ENCODE results near the gene DRGX.

Gene DRGX

DNA sequence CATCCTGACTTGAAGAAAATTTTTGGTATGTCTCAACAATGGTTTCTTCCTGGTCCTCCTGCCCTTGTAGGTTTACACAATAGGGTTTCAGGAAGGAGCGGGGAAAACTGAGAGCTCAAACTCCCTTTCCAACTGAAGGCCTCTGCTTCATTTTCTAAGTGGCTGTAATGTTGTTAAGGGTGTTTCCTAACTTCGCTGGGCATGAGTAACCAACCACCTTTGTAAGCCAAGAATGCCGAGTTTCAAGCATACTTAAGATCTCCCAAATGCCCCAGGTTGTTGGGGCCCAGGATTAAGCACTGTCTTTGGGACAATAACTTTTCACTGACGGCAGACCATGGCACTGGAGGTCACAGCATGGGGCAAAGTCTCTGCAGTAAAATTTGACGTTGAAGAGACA, 33.6 kb upstream of the DRGX start:
- WGBS = 77% methylated on average over 5 of the region's 5 CpGs
- Histone ChIP-seq H3K14ac (ENCODE audit: low read length in 2 of 2) (no peak overlapping the region), H4K91ac (ENCODE audit: low read length) (no peak overlapping the region), H3K27ac (ENCODE audit: low read length, poor library complexity, severe bottlenecking) (no peak overlapping the region), H3K36me3 (ENCODE audit: control insufficient read depth in 1 of 2, insufficient read depth in 2 of 2, low read depth in 1 of 2, low read length in 2 of 2) (no peaks in the 10 kb centered on the region), H3K4me1 (ENCODE audit: control insufficient read depth, insufficient read depth, low read depth, low read length) (no peaks in the 10 kb centered on the region), H3K4me3 (ENCODE audit: insufficient read depth in 1 of 2, low read depth in 1 of 2, low read length in 2 of 2) (no peak overlapping the region), H2BK5ac (ENCODE audit: low read depth, low read length, poor library complexity, severe bottlenecking) (no peak overlapping the region), H3K9ac (ENCODE audit: low read length) (no peak overlapping the region), H3K23ac (ENCODE audit: low read length in 2 of 2) (no peak overlapping the region), H3K9me3 (ENCODE audit: control insufficient read depth, low read length) (peaks cover 8% of the 10 kb centered on the region), H4K8ac (ENCODE audit: low read length) (no peak overlapping the region), H3K4me2 (ENCODE audit: low read length, poor library complexity, severe bottlenecking) (no peak overlapping the region), H2BK12ac (ENCODE audit: low read length in 2 of 2) (no peak overlapping the region), H3K27me3 (ENCODE audit: control insufficient read depth in 1 of 2, insufficient read depth in 1 of 2, low read length in 2 of 2) (no peaks in the 10 kb centered on the region), H3K79me1 (replicated peaks; ENCODE audit: low read length, poor library complexity, severe bottlenecking) (no peaks in the 10 kb centered on the region), H2AFZ (ENCODE audit: low read depth, low read length) (no peak overlapping the region), H3K4ac (ENCODE audit: low read depth in 1 of 2, low read length in 2 of 2) (no peak overlapping the region), H2AK5ac (ENCODE audit: low read length, severe bottlenecking) (no peak overlapping the region), H3K18ac (ENCODE audit: low read depth in 1 of 2, low read length in 2 of 2) (no peak overlapping the region), H2BK15ac (ENCODE audit: low read depth, poor library complexity, severe bottlenecking) (no peak overlapping the region), H2BK120ac (ENCODE audit: low read depth, low read length) (no peak overlapping the region)
- DNase-seq = no peak

GRCh38 chr10:49426490-49427360, 30.8 kb upstream of the DRGX start:
- H2AFZ ChIP-seq (ENCODE audit: low read depth, low read length) = no peak overlapping the region
- H3K79me1 ChIP-seq (replicated peaks; ENCODE audit: low read length, poor library complexity, severe bottlenecking) = no peaks in the 10 kb centered on the region
- H3K14ac ChIP-seq (ENCODE audit: low read length in 2 of 2) = no peak overlapping the region
- DNase-seq = no peak
- H2BK15ac ChIP-seq (ENCODE audit: low read depth, poor library complexity, severe bottlenecking) = no peak overlapping the region
- H3K4ac ChIP-seq (ENCODE audit: low read depth in 1 of 2, low read length in 2 of 2) = no peak overlapping the region
- H4K91ac ChIP-seq (ENCODE audit: low read length) = no peak overlapping the region
- H2BK5ac ChIP-seq (ENCODE audit: low read depth, low read length, poor library complexity, severe bottlenecking) = no peak overlapping the region
- H3K36me3 ChIP-seq (ENCODE audit: control insufficient read depth in 1 of 2, insufficient read depth in 2 of 2, low read depth in 1 of 2, low read length in 2 of 2) = no peaks in the 10 kb centered on the region
- H4K8ac ChIP-seq (ENCODE audit: low read length) = no peak overlapping the region
- no peak overlapping the region for H3K4me3 ChIP-seq (ENCODE audit: insufficient read depth in 1 of 2, low read depth in 1 of 2, low read length in 2 of 2)
- H3K27ac ChIP-seq (ENCODE audit: low read length, poor library complexity, severe bottlenecking) = no peak overlapping the region
- no peak overlapping the region for H2BK12ac ChIP-seq (ENCODE audit: low read length in 2 of 2)
- 87% methylated on average over 8 of the region's 9 CpGs for WGBS
- no peak overlapping the region for H3K23ac ChIP-seq (ENCODE audit: low read length in 2 of 2)
- no peak overlapping the region for H2AK5ac ChIP-seq (ENCODE audit: low read length, severe bottlenecking)
- H3K18ac ChIP-seq (ENCODE audit: low read depth in 1 of 2, low read length in 2 of 2) = no peak overlapping the region
- no peaks in the 10 kb centered on the region for H3K4me1 ChIP-seq (ENCODE audit: control insufficient read depth, insufficient read depth, low read depth, low read length)
- H3K27me3 ChIP-seq (ENCODE audit: control insufficient read depth in 1 of 2, insufficient read depth in 1 of 2, low read length in 2 of 2) = no peaks in the 10 kb centered on the region
- H3K4me2 ChIP-seq (ENCODE audit: low read length, poor library complexity, severe bottlenecking) = no peak overlapping the region
- no peak overlapping the region for H2BK120ac ChIP-seq (ENCODE audit: low read depth, low read length)
- no peak overlapping the region for H3K9ac ChIP-seq (ENCODE audit: low read length)
- peaks cover 3% of the 10 kb centered on the region for H3K9me3 ChIP-seq (ENCODE audit: control insufficient read depth, low read length)

- H3K4me1 ChIP-seq (ENCODE audit: control insufficient read depth, insufficient read depth, low read depth, low read length) = no peaks in the 10 kb centered on the region
- DNase-seq = no peak
- H4K8ac ChIP-seq (ENCODE audit: low read length) = no peak overlapping the region
- H3K4me3 ChIP-seq (ENCODE audit: insufficient read depth in 1 of 2, low read depth in 1 of 2, low read length in 2 of 2) = no peak overlapping the region
- H3K9ac ChIP-seq (ENCODE audit: low read length) = no peak overlapping the region
- peaks cover 9 to 34% of the 10 kb centered on the region in 2 experiments for H3K27me3 ChIP-seq (ENCODE audit: control insufficient read depth in 1 of 2, insufficient read depth in 1 of 2, low read length in 2 of 2)
- no peak overlapping the region for H3K4me2 ChIP-seq (ENCODE audit: low read length, poor library complexity, severe bottlenecking)
- H3K9me3 ChIP-seq (ENCODE audit: control insufficient read depth, low read length) = no peaks in the 10 kb centered on the region
- H2BK15ac ChIP-seq (ENCODE audit: low read depth, poor library complexity, severe bottlenecking) = no peak overlapping the region
- no peak overlapping the region for H2AFZ ChIP-seq (ENCODE audit: low read depth, low read length)
- no peak overlapping the region for H2BK120ac ChIP-seq (ENCODE audit: low read depth, low read length)
- 77% methylated on average over 5 of the region's 7 CpGs for WGBS
- H3K23ac ChIP-seq (ENCODE audit: low read length in 2 of 2) = no peak overlapping the region
- no peak overlapping the region for H2BK12ac ChIP-seq (ENCODE audit: low read length in 2 of 2)
- no peak overlapping the region for H2BK5ac ChIP-seq (ENCODE audit: low read depth, low read length, poor library complexity, severe bottlenecking)
- no peaks in the 10 kb centered on the region for H3K36me3 ChIP-seq (ENCODE audit: control insufficient read depth in 1 of 2, insufficient read depth in 2 of 2, low read depth in 1 of 2, low read length in 2 of 2)
- no peak overlapping the region for H3K27ac ChIP-seq (ENCODE audit: low read length, poor library complexity, severe bottlenecking)
- no peak overlapping the region for H3K18ac ChIP-seq (ENCODE audit: low read depth in 1 of 2, low read length in 2 of 2)
- H4K91ac ChIP-seq (ENCODE audit: low read length) = no peak overlapping the region
- H3K79me1 ChIP-seq (replicated peaks; ENCODE audit: low read length, poor library complexity, severe bottlenecking) = no peaks in the 10 kb centered on the region
- H2AK5ac ChIP-seq (ENCODE audit: low read length, severe bottlenecking) = no peak overlapping the region
- no peak overlapping the region for H3K14ac ChIP-seq (ENCODE audit: low read length in 2 of 2)
- H3K4ac ChIP-seq (ENCODE audit: low read depth in 1 of 2, low read length in 2 of 2) = no peak overlapping the region
These were observed 23.1 kb upstream of the DRGX start for GRCh38 chr10:49419005-49419404.

DNA sequence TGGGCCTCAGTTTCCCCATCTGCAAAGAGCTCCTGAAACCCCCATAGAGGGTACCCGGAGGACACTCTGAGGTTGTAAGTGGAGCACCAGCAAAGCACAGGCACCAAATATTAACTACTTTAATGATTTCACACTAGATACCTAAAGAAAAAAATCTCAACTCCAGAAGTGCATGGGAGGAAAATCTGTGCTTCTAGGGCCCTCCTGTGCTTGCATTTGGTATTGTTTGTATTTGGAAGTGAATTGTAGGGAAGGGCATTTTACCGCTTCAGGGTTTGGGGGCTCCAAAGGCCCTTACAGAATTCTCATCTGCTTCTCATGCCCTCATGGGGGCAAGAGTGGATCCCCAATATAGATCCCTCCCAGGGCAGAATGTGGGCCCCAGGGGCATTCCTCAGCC, 22.4 kb upstream of the DRGX start:
- no peak overlapping the region for H3K4me2 ChIP-seq (ENCODE audit: low read length, poor library complexity, severe bottlenecking)
- no peak overlapping the region for H4K91ac ChIP-seq (ENCODE audit: low read length)
- H3K9me3 ChIP-seq (ENCODE audit: control insufficient read depth, low read length) = no peaks in the 10 kb centered on the region
- H3K18ac ChIP-seq (ENCODE audit: low read depth in 1 of 2, low read length in 2 of 2) = no peak overlapping the region
- H4K8ac ChIP-seq (ENCODE audit: low read length) = no peak overlapping the region
- H3K27me3 ChIP-seq (ENCODE audit: control insufficient read depth in 1 of 2, insufficient read depth in 1 of 2, low read length in 2 of 2) = peaks cover 9 to 40% of the 10 kb centered on the region in 2 experiments
- no peak overlapping the region for H3K9ac ChIP-seq (ENCODE audit: low read length)
- no peak overlapping the region for H2BK120ac ChIP-seq (ENCODE audit: low read depth, low read length)
- no peak overlapping the region for H2BK15ac ChIP-seq (ENCODE audit: low read depth, poor library complexity, severe bottlenecking)
- H3K23ac ChIP-seq (ENCODE audit: low read length in 2 of 2) = no peak overlapping the region
- H3K14ac ChIP-seq (ENCODE audit: low read length in 2 of 2) = no peak overlapping the region
- H3K4ac ChIP-seq (ENCODE audit: low read depth in 1 of 2, low read length in 2 of 2) = no peak overlapping the region
- no peaks in the 10 kb centered on the region for H3K4me1 ChIP-seq (ENCODE audit: control insufficient read depth, insufficient read depth, low read depth, low read length)
- H2BK5ac ChIP-seq (ENCODE audit: low read depth, low read length, poor library complexity, severe bottlenecking) = no peak overlapping the region
- H3K4me3 ChIP-seq (ENCODE audit: insufficient read depth in 1 of 2, low read depth in 1 of 2, low read length in 2 of 2) = no peak overlapping the region
- no peaks in the 10 kb centered on the region for H3K79me1 ChIP-seq (replicated peaks; ENCODE audit: low read length, poor library complexity, severe bottlenecking)
- no peak overlapping the region for H2AFZ ChIP-seq (ENCODE audit: low read depth, low read length)
- H3K27ac ChIP-seq (ENCODE audit: low read length, poor library complexity, severe bottlenecking) = no peak overlapping the region
- WGBS = 89% methylated on average over 2 of the region's 2 CpGs
- H3K36me3 ChIP-seq (ENCODE audit: control insufficient read depth in 1 of 2, insufficient read depth in 2 of 2, low read depth in 1 of 2, low read length in 2 of 2) = no peaks in the 10 kb centered on the region
- H2BK12ac ChIP-seq (ENCODE audit: low read length in 2 of 2) = no peak overlapping the region
- DNase-seq = no peak
- no peak overlapping the region for H2AK5ac ChIP-seq (ENCODE audit: low read length, severe bottlenecking)
